OCI-LY3 (cell line): ENCODE results near the gene GLP1R.

ENCODE experiments used
- EZH2phosphoT487 ChIP-seq: fragments of 200-600 bp; shearing (Covaris generic); IDR thresholded peaks from 2 replicates; pipeline ENCODE4 v1.6.1; 2018; ENCODE audit warnings: antibody characterized with exemption, mixed run types, low read depth
- TF ChIP-seq, protein P1 (sequence below): fragments of 200-600, 300-600 bp; sonication (generic); IDR thresholded peaks from 2 replicates; pipeline ENCODE4 v1.5.1; 2014; ENCODE audit warnings: antibody characterized with exemption, low read length, low read depth

DNA sequence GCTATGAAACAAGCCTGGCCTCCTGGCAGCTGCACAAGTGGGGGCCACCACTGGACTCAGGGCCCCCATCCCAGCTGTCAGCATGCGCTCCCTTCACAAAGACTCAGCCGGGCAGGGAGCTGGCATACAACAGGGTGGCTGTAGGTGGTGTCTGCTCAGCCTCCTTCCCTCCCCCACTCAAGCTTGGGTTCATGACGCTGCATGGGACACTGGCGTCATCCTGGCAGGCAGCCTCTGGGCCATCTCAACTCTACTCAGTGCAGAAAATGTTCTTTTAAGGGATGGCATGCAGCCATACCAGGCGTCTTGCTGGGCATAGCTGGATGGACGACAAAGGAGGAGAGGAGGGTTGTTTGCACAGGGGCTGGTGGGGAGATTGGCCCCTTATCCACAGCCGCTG is 35.9 kb downstream of the GLP1R start:
- TF ChIP-seq, protein P1, sequence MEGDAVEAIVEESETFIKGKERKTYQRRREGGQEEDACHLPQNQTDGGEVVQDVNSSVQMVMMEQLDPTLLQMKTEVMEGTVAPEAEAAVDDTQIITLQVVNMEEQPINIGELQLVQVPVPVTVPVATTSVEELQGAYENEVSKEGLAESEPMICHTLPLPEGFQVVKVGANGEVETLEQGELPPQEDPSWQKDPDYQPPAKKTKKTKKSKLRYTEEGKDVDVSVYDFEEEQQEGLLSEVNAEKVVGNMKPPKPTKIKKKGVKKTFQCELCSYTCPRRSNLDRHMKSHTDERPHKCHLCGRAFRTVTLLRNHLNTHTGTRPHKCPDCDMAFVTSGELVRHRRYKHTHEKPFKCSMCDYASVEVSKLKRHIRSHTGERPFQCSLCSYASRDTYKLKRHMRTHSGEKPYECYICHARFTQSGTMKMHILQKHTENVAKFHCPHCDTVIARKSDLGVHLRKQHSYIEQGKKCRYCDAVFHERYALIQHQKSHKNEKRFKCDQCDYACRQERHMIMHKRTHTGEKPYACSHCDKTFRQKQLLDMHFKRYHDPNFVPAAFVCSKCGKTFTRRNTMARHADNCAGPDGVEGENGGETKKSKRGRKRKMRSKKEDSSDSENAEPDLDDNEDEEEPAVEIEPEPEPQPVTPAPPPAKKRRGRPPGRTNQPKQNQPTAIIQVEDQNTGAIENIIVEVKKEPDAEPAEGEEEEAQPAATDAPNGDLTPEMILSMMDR, result no peak
- TF ChIP-seq EZH2phosphoT487, result no peak
